HG03196 (cell line): ENCODE results near the gene MUC6.

Experiments
- ATAC-seq: cut with Tn5 transposase; IDR thresholded peaks from one replicate; pipeline ENCODE4 v1.9.1; 2021; ENCODE audit not compliant: unreplicated experiment

MUC6 gene

GRCh38 chr11:1036303-1036923, at the start of gene MUC6:
Gene MUC6, minus strand, starts transcription at chr11:1036718. Its CDS starts 63 bp downstream, at chr11:1036655.
- ATAC-seq, result no peak

GRCh38 chr11:1085440-1086170, 49.1 kb upstream of the MUC6 start:
- no peak for ATAC-seq

DNA sequence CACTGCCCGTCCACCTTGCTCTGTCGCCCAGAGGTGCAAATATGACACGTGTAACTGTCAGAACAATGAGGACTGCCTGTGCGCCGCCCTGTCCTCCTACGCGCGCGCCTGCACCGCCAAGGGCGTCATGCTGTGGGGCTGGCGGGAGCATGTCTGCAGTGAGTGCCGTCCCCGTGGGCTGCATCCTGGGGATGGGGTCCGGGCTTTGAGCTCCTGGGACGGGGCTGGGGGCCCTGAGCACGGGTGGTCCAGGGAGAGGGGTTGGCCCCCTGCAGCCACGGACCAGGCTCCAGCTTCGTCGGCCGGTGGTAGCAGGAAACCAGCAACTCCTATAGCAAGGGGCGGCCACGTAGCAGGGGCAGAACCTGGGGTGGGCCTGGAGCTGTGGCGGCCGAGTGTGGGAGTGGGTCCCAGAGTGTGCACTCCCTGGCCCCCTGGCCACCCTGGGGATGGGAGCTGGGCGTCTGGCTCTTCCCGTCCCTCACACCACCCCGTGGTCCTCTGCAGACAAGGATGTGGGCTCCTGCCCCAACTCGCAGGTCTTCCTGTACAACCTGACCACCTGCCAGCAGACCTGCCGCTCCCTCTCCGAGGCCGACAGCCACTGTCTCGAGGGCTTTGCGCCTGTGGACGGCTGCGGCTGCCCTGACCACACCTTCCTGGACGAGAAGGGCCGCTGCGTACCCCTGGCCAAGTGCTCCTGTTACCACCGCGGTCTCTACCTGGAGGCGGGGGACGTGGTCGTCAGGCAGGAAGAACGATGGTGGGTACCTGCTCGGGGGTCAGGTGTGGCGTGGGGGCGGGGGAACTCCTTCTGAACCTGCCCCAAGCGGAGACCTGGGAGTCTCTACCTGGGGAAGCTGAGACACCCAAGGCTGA, 48.3 kb upstream of the MUC6 start:
- ATAC-seq, result no peak

DNA sequence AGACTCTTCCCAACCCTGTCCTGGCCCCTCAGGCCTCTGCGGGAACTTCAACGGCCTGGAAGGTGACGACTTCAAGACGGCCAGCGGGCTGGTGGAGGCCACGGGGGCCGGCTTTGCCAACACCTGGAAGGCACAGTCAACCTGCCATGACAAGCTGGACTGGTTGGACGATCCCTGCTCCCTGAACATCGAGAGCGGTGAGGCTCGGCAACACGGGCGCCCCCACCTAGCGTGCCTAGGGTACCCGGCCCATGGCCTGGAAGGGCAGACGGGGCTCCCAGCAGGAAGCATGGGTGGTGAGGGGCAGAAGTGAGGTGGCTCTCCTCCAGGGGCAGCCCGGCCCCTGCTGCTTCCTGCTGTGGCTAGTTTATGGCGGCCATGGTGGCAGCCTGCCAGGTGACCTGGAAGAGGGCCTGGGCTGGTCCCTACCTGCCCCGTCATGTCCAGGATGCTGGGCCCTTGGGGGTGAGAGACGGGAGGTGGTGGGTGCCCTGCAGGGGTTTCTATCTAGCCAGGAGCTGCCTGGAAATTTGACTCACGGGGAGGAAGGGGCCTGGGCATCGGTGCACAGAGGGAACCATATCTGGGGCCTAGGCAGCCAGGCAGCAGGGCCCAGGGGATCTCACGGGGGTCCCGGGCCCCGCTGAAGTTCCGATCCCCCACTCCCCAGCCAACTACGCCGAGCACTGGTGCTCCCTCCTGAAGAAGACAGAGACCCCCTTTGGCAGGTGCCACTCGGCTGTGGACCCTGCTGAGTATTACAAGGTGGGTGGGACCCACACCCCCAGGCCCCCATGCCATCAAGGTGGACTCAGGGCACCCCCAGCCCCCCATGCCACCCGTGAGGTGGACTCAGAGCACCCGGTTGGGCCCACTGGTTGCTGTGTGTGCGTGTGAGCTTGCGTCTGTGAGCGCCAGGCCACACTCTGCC, 47.4 kb upstream of the MUC6 start:
- ATAC-seq, result no peak

- no peak for ATAC-seq
These were observed 46.5 kb upstream of the MUC6 start for GRCh38 chr11:1082728-1083620.

DNA sequence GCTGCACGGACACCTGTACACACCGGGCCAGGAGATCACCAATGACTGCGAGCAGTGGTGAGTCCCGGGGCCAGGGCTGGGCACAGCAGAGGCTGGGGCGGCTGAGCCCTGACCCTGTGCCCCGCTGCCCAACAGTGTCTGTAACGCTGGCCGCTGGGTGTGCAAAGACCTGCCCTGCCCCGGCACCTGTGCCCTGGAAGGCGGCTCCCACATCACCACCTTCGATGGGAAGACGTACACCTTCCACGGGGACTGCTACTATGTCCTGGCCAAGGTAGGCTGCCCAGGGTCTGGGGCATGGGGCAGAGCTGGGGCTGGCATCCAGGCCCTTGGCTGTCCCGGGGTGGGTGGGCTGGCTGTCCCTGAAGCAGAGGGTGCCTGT, 45.8 kb upstream of the MUC6 start:
- ATAC-seq, result no peak

- ATAC-seq, result no peak
These were observed 45.2 kb upstream of the MUC6 start for GRCh38 chr11:1081601-1082311.

DNA sequence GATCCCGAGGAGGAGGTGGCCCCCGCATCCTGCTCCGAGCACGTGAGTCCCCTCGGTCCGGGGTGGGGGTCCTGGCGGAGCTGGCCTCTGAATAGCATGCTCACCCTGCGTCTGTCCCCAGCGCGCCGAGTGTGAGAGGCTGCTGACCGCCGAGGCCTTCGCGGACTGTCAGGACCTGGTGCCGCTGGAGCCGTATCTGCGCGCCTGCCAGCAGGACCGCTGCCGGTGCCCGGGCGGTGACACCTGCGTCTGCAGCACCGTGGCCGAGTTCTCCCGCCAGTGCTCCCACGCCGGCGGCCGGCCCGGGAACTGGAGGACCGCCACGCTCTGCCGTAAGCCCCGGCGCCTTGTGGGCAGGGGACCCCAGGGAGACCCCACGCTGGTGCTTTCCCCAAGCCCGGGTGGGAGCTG, 41.7 kb upstream of the MUC6 start:
- ATAC-seq, result no peak

DNA sequence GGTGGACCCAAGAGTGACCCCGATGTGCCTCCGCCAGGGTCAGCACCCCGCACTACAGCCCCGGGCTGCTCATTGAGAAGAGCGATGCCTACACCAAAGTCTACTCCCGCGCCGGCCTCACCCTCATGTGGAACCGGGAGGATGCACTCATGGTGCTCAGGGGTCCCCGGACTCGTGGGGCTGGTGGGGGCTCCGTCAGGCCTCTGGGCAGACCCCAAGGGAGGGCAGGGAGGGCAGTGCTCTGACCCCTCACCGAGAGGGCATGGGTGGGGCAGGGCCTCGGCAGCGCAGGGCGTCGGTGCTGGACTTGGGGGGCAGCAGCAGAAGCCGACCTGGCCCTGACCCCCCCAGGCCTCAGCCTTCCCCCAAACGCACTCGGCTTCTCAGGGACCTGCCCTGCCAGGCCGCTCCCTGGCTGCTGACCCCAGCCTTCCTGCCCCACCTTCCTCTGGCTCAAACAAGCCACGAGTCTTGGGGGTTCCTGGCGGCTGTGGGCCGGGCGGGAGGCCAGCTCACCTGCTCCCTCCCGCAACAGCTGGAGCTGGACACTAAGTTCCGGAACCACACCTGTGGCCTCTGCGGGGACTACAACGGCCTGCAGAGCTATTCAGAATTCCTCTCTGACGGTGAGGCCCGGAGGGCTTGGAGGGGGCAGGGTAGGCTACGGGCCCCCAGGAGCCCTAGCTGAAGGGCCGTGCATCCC, 41.0 kb upstream of the MUC6 start:
- ATAC-seq, result no peak

DNA sequence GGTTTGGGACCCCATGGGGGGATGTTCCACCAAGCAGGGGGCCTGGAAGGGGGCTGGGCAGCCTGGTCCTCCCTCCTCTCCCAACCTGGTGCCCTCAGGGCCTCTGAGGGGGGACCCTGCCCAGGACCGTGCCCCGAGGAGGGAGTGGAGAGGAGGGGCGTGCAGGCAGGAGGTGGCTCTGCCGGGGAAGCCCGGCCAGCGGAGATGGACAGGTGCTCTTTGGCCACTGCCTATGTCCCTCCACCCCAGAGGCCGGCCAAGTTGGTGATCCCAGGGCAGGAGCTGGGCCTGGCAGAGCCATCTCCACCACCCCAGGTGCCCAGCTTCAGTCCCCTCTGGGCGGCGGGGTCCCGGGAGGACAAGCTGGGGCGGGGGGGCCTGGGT, 40.5 kb upstream of the MUC6 start:
- no peak for ATAC-seq

- no peak for ATAC-seq
These were observed 39.6 kb upstream of the MUC6 start for GRCh38 chr11:1076061-1076665.

- no peak for ATAC-seq
These were observed 38.9 kb upstream of the MUC6 start for GRCh38 chr11:1075341-1075911.

DNA sequence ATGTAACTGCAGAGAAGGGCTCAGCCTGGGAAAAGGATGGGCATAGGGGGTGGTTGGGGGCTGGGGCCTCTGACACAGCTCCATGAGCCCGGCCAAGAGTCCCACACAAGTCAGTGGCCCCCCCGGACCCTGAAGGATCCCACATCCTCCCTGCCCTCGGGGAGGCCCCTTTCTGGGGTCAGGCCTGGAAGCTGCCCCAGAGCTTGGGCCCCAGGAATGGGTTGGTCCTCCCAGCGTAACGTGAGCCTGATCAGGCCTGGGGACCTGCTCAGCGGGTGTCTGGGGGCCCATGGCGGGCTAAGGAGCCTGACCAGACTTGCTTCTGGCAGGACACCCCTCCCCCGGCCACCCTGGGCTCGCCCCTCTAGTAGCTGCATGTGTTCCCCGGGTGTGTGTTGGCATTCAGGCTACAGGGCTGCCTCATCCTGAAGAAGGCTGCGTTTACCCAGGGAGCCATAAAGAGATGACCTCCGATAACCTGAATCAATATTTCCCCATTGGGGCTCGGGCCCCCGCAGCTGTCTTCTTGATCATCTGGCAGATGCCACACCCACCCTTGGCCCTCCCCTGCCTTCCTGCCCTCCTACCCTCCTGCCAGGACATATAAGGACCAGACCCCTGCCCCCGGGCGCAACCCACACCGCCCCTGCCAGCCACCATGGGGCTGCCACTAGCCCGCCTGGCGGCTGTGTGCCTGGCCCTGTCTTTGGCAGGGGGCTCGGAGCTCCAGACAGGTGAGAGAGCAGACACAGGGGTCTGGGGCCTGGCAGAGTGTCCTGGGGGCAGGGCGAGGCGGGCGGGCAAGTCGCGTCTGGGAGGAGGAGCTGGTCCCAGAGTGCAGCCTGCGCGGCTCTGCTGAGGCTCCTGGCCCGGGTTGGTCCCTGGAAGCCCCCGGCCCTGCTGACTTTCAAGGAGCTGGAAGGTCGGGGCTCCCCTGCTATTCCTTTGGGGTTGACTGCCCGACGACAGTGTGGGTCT, 38.0 kb upstream of the MUC6 start, which contains the start of gene MUC2:
Gene MUC2, plus strand, starts transcription at position 631 of the 978 bp plus-strand sequence.
- ATAC-seq, result no peak

GRCh38 chr11:1073851-1074243, 37.3 kb upstream of the MUC6 start:
- ATAC-seq, result no peak

DNA sequence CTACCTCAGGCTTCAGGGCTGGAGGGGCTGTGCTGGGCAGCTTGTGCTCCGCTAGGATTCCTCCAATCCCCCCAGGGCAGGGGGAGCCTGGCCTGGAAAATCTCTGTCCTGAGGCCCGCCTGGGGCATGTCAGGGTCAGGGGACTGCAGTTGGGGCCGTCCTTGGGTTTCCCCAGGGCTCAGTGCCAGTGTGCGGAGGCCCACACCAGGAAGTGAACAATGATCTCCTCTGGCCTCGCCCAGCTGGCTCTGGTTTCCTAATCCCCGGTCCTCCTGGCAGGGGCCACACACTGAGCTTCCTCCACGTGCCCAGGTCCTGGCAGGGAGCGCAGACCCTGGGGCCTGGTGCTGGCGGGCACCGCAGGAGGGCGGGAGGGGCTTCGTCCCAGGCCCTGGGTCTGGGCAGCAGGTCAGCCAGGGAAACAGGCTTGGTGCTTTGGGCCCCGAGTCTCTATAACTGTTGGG, 36.8 kb upstream of the MUC6 start:
- no peak for ATAC-seq

DNA sequence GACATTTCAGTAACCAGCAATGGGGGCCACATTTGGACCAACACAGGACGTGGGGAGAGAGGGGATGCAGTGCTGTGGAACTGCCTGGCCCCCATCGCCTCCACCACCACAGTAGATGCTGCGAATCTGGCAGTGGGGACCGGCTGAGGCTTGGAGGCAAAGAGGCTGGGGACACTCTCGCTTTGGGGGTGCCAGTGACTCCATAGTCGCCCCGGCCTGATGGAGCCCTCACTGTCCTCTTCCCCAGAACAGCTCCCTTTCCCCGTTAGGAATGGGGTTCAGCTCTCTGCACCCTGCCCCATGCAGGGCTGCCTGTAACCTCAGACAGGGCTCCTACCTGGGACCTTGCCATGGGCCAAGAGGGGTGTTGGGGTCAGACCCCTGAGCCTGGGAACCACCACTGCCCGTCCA, 36.3 kb upstream of the MUC6 start:
- no peak for ATAC-seq
